SK-N-SH treated with all-trans-retinoic acid at 6 μM for 48 hours (cell line): ENCODE measurements around the gene FRMD8.
A peak's percentile ranks its signal among the peaks of the same experiment; 100 is the strongest.

Source experiments
- ATAC-seq: fragments of 200-7000 bp; cut with Tn5 transposase; 3 replicates; pipeline ENCODE4 v1.9.1; 2020; ENCODE audit warnings: mild to moderate bottlenecking, moderate library complexity
- ARNTL ChIP-seq: fragments of 450-650 bp; formaldehyde crosslinking; IDR thresholded peaks from 2 replicates; pipeline ENCODE4 v1.5.0; 2020; ENCODE audit warnings: low read depth, mild to moderate bottlenecking, moderate library complexity, borderline replicate concordance
- BACH2 ChIP-seq: fragments of 250-450 bp; sonication (Bioruptor Pico); IDR thresholded peaks from 2 replicates; pipeline ENCODE4 v1.9.0; 2021; ENCODE audit warnings: mild to moderate bottlenecking, borderline replicate concordance
- CREB5 ChIP-seq: fragments of 250-450 bp; sonication (Bioruptor Pico); IDR thresholded peaks from 2 replicates; pipeline ENCODE4 v1.5.1; 2020; ENCODE audit warnings: low read depth, mild to moderate bottlenecking, moderate library complexity
- CSDC2 ChIP-seq: fragments of 250-450 bp; sonication (Bioruptor Pico); IDR thresholded peaks from 2 replicates; pipeline ENCODE4 v1.5.0; 2020; ENCODE audit warnings: mild to moderate bottlenecking, moderate library complexity
- ESRRG ChIP-seq: fragments of 250-450 bp; sonication (Bioruptor Pico); IDR thresholded peaks from 2 replicates; pipeline ENCODE4 v1.6.1; 2021; ENCODE audit warnings: mild to moderate bottlenecking
- GLIS3 ChIP-seq: fragments of 250-450 bp; sonication (Bioruptor Pico); IDR thresholded peaks from 2 replicates; pipeline ENCODE4 v1.5.0; 2020; ENCODE audit warnings: mild to moderate bottlenecking, moderate library complexity
- ISL1 ChIP-seq: fragments of 250-450 bp; sonication (Bioruptor Pico); IDR thresholded peaks from 2 replicates; pipeline ENCODE4 v2.1.2; 2022; ENCODE audit warnings: mild to moderate bottlenecking, moderate library complexity
- OSR1 ChIP-seq: fragments of 250-450 bp; sonication (Bioruptor Pico); IDR thresholded peaks from 2 replicates; pipeline ENCODE4 v1.8.0; 2022; ENCODE audit warnings: moderate library complexity, mild to moderate bottlenecking, inconsistent platforms
- PPARA ChIP-seq: fragments of 250-450 bp; sonication (Bioruptor Pico); IDR thresholded peaks from 2 replicates; pipeline ENCODE4 v1.5.0; 2020; ENCODE audit warnings: mild to moderate bottlenecking, borderline replicate concordance
- RARB ChIP-seq: fragments of 250-450 bp; sonication (Bioruptor Pico); IDR thresholded peaks from 2 replicates; pipeline ENCODE4 v1.8.0; 2021; ENCODE audit warnings: mild to moderate bottlenecking, moderate library complexity
- SNAI2 ChIP-seq: fragments of 250-450 bp; sonication (Bioruptor Pico); IDR thresholded peaks from 2 replicates; pipeline ENCODE4 v1.5.0; 2020; ENCODE audit warnings: mild to moderate bottlenecking, moderate library complexity
- TCF4 ChIP-seq: fragments of 250-450 bp; sonication (Bioruptor Pico); IDR thresholded peaks from 2 replicates; pipeline ENCODE4 v1.8.0; 2021; ENCODE audit warnings: mild to moderate bottlenecking, moderate library complexity, borderline replicate concordance
- TOX ChIP-seq: fragments of 250-450 bp; sonication (Bioruptor Pico); IDR thresholded peaks from 2 replicates; pipeline ENCODE4 v1.8.0; 2021; ENCODE audit warnings: mild to moderate bottlenecking, moderate library complexity, borderline replicate concordance
- ZC3H10 ChIP-seq: fragments of 250-450 bp; sonication (Bioruptor Pico); IDR thresholded peaks from 2 replicates; pipeline ENCODE4 v1.5.1; 2021; ENCODE audit warnings: mild to moderate bottlenecking, moderate library complexity
- ZFP3 ChIP-seq: fragments of 250-450 bp; sonication (Bioruptor Pico); IDR thresholded peaks from 2 replicates; pipeline ENCODE4 v1.5.0; 2020; ENCODE audit warnings: mild to moderate bottlenecking, moderate library complexity
- ZFP30 ChIP-seq: fragments of 450-650 bp; formaldehyde crosslinking; IDR thresholded peaks from 2 replicates; pipeline ENCODE4 v1.5.0; 2022; ENCODE audit warnings: mild to moderate bottlenecking, moderate library complexity
- ZNF565 ChIP-seq: fragments of 450-650 bp; formaldehyde crosslinking; conservative IDR thresholded peaks from 2 replicates; pipeline ENCODE4 v1.5.0; 2020; ENCODE audit warnings: low read depth, mild to moderate bottlenecking, moderate library complexity
- ZNF70 ChIP-seq: fragments of 450-650 bp; formaldehyde crosslinking; IDR thresholded peaks from 2 replicates; pipeline ENCODE4 v1.5.0; 2020; ENCODE audit warnings: mild to moderate bottlenecking, moderate library complexity
- ZNF8 ChIP-seq: fragments of 450-650 bp; formaldehyde crosslinking; IDR thresholded peaks from 2 replicates; pipeline ENCODE4 v1.5.0; 2020; ENCODE audit warnings: mild to moderate bottlenecking, moderate library complexity
- TF ChIP-seq, protein P1 (sequence below): fragments of 250-450 bp; sonication (Bioruptor Pico); IDR thresholded peaks from 2 replicates; pipeline ENCODE4 v1.5.1; 2021; ENCODE audit warnings: mild to moderate bottlenecking, moderate library complexity
- TF ChIP-seq, protein P2 (sequence below): fragments of 250-450 bp; sonication (Bioruptor Pico); IDR thresholded peaks from 2 replicates; pipeline ENCODE4 v1.8.0; 2021; ENCODE audit warnings: low read depth, mild to moderate bottlenecking, moderate library complexity, borderline replicate concordance
- TF ChIP-seq, protein P3 (sequence below): fragments of 250-450 bp; sonication (Bioruptor Pico); IDR thresholded peaks from 2 replicates; pipeline ENCODE4 v1.8.0; 2020; ENCODE audit warnings: mild to moderate bottlenecking, moderate library complexity, borderline replicate concordance
- TF ChIP-seq, protein P4 (sequence below): fragments of 250-450 bp; sonication (Bioruptor Pico); IDR thresholded peaks from 2 replicates; pipeline ENCODE4 v1.5.0; 2020; ENCODE audit warnings: mild to moderate bottlenecking, moderate library complexity

The FRMD8 gene

GRCh38 chr11:65421794-65422632, 35.6 kb downstream of the FRMD8 start:
- TF ChIP-seq, protein P1, sequence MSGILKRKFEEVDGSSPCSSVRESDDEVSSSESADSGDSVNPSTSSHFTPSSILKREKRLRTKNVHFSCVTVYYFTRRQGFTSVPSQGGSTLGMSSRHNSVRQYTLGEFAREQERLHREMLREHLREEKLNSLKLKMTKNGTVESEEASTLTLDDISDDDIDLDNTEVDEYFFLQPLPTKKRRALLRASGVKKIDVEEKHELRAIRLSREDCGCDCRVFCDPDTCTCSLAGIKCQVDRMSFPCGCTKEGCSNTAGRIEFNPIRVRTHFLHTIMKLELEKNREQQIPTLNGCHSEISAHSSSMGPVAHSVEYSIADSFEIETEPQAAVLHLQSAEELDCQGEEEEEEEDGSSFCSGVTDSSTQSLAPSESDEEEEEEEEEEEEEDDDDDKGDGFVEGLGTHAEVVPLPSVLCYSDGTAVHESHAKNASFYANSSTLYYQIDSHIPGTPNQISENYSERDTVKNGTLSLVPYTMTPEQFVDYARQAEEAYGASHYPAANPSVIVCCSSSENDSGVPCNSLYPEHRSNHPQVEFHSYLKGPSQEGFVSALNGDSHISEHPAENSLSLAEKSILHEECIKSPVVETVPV (CRISPR knock-in tag): no peak
- TF ChIP-seq TCF4 (CRISPR knock-in tag): no peak
- TF ChIP-seq, protein P2, sequence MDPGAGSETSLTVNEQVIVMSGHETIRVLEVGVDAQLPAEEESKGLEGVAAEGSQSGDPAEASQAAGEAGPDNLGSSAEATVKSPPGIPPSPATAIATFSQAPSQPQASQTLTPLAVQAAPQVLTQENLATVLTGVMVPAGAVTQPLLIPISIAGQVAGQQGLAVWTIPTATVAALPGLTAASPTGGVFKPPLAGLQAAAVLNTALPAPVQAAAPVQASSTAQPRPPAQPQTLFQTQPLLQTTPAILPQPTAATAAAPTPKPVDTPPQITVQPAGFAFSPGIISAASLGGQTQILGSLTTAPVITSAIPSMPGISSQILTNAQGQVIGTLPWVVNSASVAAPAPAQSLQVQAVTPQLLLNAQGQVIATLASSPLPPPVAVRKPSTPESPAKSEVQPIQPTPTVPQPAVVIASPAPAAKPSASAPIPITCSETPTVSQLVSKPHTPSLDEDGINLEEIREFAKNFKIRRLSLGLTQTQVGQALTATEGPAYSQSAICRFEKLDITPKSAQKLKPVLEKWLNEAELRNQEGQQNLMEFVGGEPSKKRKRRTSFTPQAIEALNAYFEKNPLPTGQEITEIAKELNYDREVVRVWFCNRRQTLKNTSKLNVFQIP: no peak
- TF ChIP-seq PPARA (CRISPR knock-in tag): no peak
- TF ChIP-seq ARNTL (CRISPR knock-in tag): no peak
- TF ChIP-seq, protein P3, sequence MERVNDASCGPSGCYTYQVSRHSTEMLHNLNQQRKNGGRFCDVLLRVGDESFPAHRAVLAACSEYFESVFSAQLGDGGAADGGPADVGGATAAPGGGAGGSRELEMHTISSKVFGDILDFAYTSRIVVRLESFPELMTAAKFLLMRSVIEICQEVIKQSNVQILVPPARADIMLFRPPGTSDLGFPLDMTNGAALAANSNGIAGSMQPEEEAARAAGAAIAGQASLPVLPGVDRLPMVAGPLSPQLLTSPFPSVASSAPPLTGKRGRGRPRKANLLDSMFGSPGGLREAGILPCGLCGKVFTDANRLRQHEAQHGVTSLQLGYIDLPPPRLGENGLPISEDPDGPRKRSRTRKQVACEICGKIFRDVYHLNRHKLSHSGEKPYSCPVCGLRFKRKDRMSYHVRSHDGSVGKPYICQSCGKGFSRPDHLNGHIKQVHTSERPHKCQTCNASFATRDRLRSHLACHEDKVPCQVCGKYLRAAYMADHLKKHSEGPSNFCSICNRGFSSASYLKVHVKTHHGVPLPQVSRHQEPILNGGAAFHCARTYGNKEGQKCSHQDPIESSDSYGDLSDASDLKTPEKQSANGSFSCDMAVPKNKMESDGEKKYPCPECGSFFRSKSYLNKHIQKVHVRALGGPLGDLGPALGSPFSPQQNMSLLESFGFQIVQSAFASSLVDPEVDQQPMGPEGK (CRISPR knock-in tag): no peak
- TF ChIP-seq, protein P4, sequence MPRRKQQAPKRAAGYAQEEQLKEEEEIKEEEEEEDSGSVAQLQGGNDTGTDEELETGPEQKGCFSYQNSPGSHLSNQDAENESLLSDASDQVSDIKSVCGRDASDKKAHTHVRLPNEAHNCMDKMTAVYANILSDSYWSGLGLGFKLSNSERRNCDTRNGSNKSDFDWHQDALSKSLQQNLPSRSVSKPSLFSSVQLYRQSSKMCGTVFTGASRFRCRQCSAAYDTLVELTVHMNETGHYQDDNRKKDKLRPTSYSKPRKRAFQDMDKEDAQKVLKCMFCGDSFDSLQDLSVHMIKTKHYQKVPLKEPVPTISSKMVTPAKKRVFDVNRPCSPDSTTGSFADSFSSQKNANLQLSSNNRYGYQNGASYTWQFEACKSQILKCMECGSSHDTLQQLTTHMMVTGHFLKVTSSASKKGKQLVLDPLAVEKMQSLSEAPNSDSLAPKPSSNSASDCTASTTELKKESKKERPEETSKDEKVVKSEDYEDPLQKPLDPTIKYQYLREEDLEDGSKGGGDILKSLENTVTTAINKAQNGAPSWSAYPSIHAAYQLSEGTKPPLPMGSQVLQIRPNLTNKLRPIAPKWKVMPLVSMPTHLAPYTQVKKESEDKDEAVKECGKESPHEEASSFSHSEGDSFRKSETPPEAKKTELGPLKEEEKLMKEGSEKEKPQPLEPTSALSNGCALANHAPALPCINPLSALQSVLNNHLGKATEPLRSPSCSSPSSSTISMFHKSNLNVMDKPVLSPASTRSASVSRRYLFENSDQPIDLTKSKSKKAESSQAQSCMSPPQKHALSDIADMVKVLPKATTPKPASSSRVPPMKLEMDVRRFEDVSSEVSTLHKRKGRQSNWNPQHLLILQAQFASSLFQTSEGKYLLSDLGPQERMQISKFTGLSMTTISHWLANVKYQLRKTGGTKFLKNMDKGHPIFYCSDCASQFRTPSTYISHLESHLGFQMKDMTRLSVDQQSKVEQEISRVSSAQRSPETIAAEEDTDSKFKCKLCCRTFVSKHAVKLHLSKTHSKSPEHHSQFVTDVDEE (CRISPR knock-in tag): no peak
- no peak for TF ChIP-seq GLIS3
- TF ChIP-seq ZFP30 (CRISPR knock-in tag): no peak; the same call in 1 of the 2 replicates
- TF ChIP-seq TOX (CRISPR knock-in tag): no peak
- TF ChIP-seq ZNF70: no peak
- TF ChIP-seq ISL1: no peak
- TF ChIP-seq RARB (CRISPR knock-in tag): peak; percentile 53; the same call in 1 of the 2 replicates
- TF ChIP-seq ZNF8 (CRISPR knock-in tag): no peak
- TF ChIP-seq ZNF565 (CRISPR knock-in tag): peak; percentile 84; the same call in 1 of the 2 replicates
- 0 out of 2 replicates have a peak, but pooled peaks have one; percentile 73 for TF ChIP-seq SNAI2 (CRISPR knock-in tag)
- no peak for TF ChIP-seq BACH2 (CRISPR knock-in tag)
- TF ChIP-seq CSDC2 (CRISPR knock-in tag): 0 out of 2 replicates have a peak, but pooled peaks have one; percentile 43
- TF ChIP-seq ZC3H10 (CRISPR knock-in tag): 0 out of 2 replicates have a peak, but pooled peaks have one; percentile 11
- no peak for TF ChIP-seq ESRRG (CRISPR knock-in tag)
- TF ChIP-seq ZFP3: peak; percentile 74
- no peak for TF ChIP-seq CREB5 (CRISPR knock-in tag)
- no peak for TF ChIP-seq OSR1 (CRISPR knock-in tag)
- peak; percentile 1 for ATAC-seq
